NCI-H460 (cell line): ENCODE measurements around the gene TNNT2. TPM values are rescaled to one million over a fixed set of nuclear protein-coding genes. Genes with fewer than 3 reads are reported as not detected.

Experiments
- DNase-seq: peaks from one replicate; pipeline ENCODE4 v3.0.0-alpha.2; 2016; ENCODE audit warnings: low read depth; ENCODE audit errors: extremely low read depth
- total RNA-seq: library from RNA; depleted of rRNA; stranded (reverse); fragments of >200 nt; shearing (Covaris generic); gene quantifications from 2 replicates; pipeline ENCODE4 v1.2.3, GENCODE V29; 2014

Gene TNNT2
- total RNA-seq, 1 experiment from 2014 or later: not detected

GRCh38 chr1:201336711-201337450 lies 40.6 kb downstream of the TNNT2 start:
- no peak for DNase-seq

- DNase-seq: no peak
These were observed 41.6 kb downstream of the TNNT2 start for GRCh38 chr1:201335901-201336300.

DNA sequence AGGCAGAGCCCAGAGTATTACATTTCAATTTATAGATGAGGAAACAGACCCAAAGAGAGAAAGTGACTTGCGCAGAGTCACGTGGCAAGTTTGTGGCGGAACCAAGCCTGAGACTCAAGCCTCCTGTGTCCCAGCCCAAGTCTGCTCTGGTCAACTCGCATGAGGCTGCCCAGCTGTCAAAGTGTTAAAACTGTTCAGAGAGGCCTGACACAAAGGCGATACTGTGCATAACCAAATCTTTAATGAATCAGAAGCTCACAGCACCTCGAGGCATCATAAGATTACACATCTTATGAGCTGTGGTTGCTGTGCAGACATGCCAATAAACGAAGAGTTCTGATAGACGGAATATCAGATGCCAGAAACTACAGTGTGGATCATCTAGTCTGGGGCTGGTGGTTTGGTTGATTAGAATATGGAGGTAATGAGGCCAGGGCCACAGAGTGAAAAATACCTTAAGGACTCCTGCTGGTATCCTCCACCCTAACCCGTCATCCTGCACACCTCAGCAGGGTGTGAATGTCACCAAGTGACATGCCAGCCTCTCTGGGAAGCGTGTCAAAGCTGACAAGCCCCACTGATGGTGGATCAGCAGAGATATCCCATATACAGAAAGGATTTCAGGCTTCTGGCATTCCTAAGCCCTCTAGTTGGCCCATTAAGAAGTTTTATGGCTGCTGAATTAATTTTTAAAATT lies 42.2 kb downstream of the TNNT2 start:
- DNase-seq: no peak

DNA sequence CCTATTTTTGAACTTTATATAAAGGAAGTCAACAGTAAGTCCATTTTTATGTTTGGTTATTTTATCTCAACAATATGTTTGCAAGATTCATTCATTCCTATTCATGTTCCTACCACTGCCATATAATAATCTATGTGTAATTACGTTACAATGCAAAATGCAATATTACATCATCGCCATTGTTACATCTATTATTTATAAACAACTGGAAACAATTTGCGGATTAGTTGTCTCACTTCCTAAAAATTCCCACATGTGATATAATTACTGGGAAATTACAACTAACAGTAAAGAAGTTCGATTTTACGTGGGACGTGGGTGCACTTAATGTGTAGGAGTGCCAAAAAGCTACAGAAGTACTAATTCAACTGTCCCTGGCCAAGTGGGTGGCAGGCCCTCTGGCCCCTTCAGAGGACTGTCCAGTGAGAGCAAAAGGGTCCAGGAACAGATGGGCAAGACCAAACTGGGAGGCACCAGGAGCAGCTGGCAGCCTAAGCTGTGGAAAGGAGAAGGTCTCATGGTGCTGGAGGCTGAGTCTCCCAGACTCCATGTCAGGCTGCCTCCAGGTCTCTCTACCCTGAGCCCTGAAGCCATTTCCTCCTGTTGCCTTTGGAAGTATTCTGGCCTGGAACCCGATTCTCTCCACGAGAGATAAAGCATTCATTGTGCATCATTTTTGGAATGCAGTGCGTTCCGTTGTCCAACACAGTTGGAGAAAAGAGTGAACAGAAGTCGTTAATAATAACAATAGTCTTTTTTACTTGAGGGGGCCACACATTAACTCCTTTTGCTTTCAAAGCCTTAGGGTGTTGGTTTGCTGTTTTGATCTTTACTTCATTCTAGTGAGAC lies 42.9 kb downstream of the TNNT2 start:
- no peak for DNase-seq

DNA sequence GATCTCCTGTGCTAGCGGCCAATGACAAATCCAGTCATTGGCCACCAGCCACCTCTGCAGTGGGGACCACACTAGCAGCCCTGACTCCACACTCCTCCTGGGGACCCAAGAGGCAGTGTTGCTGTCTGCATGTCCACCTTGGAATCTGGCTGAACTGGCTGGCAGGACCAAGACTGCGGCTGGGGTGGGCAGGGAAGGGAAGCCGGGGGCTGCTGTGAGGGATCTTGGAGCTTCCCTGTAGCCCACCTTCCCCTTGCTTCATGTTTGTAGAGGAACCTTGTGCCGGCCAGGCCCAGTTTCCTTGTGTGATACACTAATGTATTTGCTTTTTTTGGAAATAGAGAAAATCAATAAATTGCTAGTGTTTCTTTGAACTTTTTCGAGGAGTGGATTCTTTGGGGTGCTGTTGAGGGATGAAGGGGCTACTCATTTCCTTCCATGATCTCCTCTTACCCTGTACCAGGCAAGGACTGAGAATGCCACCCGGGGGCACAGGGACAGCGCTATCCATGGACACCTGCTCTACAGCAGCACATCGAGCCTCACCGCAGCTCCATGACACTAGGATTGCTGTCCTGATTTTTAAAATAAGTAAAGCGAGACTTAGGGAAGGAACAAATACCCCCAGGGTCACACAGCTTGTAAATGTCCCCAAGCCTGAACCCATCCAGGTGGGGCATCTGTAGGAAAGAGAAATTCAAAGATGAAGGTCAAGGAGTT lies 44.7 kb downstream of the TNNT2 start:
- no peak for DNase-seq

DNA sequence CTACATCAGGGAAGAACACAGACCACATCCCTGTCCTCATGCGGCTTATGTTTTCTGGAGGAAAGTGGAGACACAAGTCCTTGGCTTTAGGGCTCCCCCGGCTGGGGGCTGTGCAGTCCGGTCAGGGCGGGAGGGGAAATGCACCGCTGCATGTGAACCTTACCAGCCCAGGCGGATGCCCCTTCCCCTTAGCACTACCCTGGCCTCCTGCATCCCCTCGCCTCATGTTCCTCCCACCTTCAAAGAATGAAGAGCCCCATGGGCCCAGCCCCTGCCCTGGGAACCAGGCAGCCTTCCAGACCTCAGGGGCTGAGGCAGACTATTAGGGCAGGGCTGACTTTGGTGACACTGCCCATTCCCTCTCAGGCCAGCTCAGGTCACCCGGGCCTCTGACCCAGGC lies 45.5 kb downstream of the TNNT2 start:
- no peak for DNase-seq

GRCh38 chr1:201331166-201331565 lies 46.3 kb downstream of the TNNT2 start:
- no peak for DNase-seq

DNA sequence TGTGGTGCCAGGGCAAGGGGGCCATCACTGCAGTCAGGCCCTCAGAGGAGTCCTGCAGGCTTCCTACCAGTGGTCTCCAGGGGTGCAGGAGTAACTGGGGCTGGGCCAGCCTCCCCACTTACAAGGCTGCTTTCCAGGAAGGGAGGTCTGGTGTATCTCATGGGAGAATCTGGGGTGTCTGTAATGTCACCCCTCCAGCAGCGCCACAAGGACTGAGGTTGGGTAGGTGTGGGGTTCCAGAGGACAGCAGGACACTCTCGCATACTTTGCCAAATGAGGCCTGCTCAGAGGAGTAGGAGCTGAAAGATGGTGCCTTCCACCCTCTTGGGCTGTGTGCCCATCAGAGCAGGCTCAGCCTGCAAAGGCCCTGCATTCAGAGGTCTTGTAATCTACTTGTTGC lies 46.9 kb downstream of the TNNT2 start:
- DNase-seq: no peak

DNA sequence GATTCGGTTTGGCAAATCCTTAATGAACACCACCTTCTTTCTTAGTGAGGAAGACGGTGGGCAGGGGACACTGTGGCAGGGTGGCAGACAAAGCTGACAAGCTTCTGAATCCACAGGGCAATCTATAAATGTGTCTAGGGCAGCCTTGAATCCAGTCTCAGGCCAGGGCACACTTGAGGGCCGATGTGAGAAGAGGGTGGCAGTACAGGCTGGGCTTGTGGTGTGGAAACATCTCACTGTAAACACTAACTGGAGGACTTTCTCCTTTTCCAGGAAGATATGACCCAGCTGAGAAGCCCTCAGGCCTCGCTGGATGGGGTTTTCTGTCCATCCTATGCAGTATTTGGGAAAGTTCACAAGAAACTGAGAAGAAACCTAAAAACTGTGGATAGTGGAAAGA lies 47.7 kb downstream of the TNNT2 start:
- DNase-seq: no peak

GRCh38 chr1:201329286-201329685 lies 48.2 kb downstream of the TNNT2 start:
- DNase-seq: no peak

DNA sequence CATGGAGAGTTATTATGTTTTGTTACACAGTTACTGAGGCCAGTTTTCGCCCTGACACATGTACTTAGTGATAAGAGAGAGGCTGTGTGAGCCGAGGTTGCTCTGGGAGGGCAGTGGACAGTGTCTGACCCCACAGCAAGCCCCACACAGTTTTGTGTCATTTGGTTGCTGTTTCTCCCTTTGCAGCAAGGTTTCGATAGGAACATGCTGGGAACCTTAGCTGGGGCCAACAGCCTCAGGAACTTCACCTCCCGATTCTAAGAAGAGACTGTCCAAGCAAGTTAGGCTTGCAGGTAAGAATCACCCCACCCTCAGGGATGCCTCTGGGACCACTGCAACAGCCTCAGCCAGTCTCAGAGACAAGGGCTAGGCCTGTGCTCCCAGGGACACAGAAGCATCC lies 48.9 kb downstream of the TNNT2 start:
- DNase-seq: no peak

DNA sequence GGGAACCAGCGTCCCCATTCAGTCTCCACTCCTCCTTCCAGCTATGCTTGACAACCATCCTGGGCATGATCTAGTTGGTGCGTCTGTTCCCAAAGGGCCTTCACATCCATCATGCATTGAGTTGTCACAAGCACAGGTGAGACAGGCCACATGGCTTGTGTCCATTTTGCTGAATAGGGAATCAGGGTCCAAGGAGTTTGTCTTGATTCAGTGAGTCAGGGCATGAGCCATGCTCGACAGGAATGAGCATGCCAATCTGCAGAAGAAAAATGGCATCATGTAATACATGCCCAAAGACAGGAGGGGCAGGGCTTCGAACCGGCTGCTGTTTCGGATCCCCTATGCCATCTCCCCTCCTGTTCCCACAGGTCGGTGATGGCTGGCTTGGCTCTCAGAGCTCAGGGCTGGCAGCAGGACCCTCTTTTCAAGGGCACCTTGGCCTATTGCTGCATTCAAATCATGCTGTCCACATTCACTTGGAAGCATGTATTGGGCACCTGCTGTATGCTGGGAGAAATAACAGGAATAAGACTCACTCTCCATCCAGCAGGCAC lies 49.7 kb downstream of the TNNT2 start:
- DNase-seq: no peak

GRCh38 chr1:201326710-201327109 lies 50.8 kb downstream of the TNNT2 start:
- no peak for DNase-seq

GRCh38 chr1:201325678-201326060 lies 51.8 kb downstream of the TNNT2 start:
- DNase-seq: no peak

- DNase-seq: no peak
These were observed 52.4 kb downstream of the TNNT2 start for GRCh38 chr1:201324821-201325677.

GRCh38 chr1:201324306-201324705 lies 53.2 kb downstream of the TNNT2 start:
- DNase-seq: no peak

DNA sequence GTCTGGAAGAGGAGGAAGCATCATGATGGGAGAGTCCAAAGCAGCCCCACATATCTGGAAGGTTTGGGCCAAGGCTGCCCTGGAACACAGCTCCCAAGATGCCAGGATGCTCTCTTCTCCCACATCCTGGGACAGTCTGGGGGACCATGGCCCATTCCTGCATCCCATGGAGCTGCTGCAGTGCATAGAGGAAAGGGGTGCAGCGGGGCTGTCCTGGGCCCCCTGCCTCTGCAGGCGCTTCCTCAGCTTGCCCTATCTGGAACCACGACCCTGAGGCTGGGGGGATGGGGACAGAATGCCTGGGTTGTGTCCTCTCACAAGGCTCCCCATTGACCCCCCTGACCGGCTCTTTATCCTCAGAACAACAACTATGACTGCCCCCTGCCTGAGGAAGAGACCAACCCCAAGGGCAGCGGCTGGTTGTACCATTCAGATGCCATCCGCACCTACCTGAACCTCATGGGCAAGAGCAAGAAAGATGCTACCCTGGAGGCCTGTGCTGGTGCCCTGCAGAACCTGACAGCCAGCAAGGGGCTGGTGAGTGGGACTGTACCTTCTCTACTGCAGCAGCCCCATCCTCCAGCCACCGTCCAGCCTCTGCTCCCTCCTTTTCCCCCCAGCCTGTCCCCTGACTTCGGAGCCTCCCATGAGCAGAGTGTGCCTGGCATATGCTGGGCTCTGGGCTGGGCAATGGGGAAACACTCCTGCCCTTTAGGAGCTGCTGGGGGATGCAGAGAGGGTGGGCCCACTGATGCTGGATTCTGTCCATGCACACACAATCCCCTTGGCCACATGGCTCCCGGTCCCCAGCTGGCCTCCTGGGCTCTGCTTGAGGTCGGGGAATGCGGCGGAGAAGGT lies 54.6 kb downstream of the TNNT2 start:
- DNase-seq: no peak

DNA sequence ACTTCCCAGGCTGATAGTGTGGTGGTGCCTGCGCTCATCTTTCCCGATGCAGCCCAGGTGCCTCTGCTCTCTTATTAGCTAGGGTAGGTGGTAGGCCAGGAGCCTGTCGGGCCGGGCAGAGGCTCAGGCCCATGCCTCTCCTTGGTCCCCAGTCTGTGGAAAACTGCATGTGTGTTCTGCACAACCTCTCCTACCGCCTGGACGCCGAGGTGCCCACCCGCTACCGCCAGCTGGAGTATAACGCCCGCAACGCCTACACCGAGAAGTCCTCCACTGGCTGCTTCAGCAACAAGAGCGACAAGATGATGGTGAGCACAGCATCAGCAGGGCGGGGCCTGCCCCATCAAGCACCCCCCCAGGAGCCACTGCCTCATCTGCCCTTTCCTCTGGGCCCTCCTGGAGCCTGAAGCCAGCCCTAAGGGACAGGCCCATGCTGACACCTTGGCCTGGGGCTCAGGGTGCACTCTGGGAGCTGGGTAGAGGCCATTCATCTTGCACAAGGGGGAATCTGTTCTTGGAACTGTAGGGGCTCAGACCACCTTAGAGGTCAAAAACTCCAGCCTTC lies 55.6 kb downstream of the TNNT2 start:
- no peak for DNase-seq
